ENCODE data around the gene ILRUN. TPM values are rescaled to one million over a fixed set of nuclear protein-coding genes. Genes with fewer than 3 reads are reported as not detected.

ILRUN gene
- 46.5 TPM for total RNA-seq

DNA sequence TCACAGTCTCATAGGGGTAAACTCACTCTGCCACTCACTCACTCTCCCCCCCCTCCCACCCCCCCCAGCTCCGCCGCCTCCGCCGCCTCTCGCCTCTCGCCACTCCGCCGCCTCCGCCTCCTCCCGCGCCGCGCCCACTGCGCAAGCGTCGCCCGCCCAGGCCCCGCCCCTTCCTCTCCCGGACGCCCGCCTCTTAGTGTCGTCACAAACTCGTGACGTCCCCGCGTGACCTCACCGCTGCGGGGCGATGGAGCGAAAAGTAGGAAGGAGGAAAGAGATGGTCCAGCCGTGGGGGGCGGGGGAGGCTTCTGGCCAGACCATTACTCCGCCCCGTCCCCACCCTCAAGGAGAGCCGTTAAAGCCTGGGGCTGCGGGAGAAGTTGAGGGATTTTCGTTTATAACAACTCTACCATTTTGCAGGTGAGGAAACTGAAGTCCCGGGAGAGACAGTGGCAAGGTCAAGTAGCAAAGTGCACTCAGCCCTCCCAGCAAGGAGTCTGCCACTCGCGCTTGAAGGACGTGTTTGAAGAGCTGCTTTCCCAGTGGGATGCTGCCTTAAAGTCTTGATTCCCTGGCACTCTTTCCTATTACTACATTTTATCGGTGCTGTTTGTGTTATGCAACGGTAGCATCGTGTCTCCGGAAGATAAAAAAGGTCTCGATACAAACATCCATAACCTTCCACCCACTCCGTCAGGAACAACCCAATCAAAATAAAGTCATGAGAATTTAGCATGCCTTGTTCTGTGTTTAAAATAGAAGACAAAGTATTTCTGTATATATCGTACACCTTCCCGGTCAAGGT lies at the start of gene ILRUN:
ILRUN (minus strand) TSS at position 29 of the 805 bp plus-strand sequence. CDS start 164 bp downstream, outside the sequence.

Small RNA genes within 50 kb of the gene (small RNA-seq; reads per million reads assigned to genes)
- not detected for gene RN7SL200P (ENCODE audit: low replicate concordance)

Other genes with a start within 250 kb of the ILRUN start
- gene PACSIN1, start 230.7 kb downstream of the ILRUN start, total RNA-seq, result 0.29 TPM
- 0.18 TPM for gene SPDEF, start 140.4 kb downstream of the ILRUN start, total RNA-seq
- gene SNRPC, start 60.7 kb upstream of the ILRUN start, total RNA-seq, result 48.3 TPM
- 12.0 TPM for gene BLTP3A, start 95.3 kb upstream of the ILRUN start, total RNA-seq
- 30.1 TPM for gene TAF11, start 191.3 kb upstream of the ILRUN start, total RNA-seq
- 37.3 TPM for gene ANKS1A, start 192.5 kb upstream of the ILRUN start, total RNA-seq